ENCODE data around the gene WDR82. TPM values are rescaled to one million over a fixed set of nuclear protein-coding genes. Genes with fewer than 3 reads are reported as not detected.

The WDR82 gene
- total and polyA plus RNA-seq, 2 of the 8 experiments (the other 6 are each of a cell fraction or from before 2014, with no cell fraction given) = 33.5 to 82.7 TPM

DNA sequence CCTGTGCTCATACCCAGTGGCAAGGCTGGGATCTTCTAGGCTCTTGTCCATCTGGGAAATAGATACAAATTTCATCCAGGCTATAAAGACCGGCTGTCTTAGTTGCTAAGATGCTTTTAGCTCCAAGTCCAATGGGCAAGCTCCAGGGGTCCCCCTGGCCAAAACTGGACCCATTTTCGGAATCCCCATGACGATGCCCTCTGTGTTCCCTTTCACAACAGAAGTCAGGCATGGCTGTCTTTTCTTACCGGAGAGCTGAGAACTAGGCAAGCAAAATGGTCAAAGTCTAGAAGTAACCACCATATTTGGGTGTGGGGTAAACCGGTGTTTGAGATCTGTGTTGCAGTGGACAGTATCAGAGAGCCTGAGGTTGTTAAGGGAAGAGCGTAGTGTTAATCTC is 10.2 kb upstream of the WDR82 start (continued):
- TF ChIP-seq, protein P1, sequence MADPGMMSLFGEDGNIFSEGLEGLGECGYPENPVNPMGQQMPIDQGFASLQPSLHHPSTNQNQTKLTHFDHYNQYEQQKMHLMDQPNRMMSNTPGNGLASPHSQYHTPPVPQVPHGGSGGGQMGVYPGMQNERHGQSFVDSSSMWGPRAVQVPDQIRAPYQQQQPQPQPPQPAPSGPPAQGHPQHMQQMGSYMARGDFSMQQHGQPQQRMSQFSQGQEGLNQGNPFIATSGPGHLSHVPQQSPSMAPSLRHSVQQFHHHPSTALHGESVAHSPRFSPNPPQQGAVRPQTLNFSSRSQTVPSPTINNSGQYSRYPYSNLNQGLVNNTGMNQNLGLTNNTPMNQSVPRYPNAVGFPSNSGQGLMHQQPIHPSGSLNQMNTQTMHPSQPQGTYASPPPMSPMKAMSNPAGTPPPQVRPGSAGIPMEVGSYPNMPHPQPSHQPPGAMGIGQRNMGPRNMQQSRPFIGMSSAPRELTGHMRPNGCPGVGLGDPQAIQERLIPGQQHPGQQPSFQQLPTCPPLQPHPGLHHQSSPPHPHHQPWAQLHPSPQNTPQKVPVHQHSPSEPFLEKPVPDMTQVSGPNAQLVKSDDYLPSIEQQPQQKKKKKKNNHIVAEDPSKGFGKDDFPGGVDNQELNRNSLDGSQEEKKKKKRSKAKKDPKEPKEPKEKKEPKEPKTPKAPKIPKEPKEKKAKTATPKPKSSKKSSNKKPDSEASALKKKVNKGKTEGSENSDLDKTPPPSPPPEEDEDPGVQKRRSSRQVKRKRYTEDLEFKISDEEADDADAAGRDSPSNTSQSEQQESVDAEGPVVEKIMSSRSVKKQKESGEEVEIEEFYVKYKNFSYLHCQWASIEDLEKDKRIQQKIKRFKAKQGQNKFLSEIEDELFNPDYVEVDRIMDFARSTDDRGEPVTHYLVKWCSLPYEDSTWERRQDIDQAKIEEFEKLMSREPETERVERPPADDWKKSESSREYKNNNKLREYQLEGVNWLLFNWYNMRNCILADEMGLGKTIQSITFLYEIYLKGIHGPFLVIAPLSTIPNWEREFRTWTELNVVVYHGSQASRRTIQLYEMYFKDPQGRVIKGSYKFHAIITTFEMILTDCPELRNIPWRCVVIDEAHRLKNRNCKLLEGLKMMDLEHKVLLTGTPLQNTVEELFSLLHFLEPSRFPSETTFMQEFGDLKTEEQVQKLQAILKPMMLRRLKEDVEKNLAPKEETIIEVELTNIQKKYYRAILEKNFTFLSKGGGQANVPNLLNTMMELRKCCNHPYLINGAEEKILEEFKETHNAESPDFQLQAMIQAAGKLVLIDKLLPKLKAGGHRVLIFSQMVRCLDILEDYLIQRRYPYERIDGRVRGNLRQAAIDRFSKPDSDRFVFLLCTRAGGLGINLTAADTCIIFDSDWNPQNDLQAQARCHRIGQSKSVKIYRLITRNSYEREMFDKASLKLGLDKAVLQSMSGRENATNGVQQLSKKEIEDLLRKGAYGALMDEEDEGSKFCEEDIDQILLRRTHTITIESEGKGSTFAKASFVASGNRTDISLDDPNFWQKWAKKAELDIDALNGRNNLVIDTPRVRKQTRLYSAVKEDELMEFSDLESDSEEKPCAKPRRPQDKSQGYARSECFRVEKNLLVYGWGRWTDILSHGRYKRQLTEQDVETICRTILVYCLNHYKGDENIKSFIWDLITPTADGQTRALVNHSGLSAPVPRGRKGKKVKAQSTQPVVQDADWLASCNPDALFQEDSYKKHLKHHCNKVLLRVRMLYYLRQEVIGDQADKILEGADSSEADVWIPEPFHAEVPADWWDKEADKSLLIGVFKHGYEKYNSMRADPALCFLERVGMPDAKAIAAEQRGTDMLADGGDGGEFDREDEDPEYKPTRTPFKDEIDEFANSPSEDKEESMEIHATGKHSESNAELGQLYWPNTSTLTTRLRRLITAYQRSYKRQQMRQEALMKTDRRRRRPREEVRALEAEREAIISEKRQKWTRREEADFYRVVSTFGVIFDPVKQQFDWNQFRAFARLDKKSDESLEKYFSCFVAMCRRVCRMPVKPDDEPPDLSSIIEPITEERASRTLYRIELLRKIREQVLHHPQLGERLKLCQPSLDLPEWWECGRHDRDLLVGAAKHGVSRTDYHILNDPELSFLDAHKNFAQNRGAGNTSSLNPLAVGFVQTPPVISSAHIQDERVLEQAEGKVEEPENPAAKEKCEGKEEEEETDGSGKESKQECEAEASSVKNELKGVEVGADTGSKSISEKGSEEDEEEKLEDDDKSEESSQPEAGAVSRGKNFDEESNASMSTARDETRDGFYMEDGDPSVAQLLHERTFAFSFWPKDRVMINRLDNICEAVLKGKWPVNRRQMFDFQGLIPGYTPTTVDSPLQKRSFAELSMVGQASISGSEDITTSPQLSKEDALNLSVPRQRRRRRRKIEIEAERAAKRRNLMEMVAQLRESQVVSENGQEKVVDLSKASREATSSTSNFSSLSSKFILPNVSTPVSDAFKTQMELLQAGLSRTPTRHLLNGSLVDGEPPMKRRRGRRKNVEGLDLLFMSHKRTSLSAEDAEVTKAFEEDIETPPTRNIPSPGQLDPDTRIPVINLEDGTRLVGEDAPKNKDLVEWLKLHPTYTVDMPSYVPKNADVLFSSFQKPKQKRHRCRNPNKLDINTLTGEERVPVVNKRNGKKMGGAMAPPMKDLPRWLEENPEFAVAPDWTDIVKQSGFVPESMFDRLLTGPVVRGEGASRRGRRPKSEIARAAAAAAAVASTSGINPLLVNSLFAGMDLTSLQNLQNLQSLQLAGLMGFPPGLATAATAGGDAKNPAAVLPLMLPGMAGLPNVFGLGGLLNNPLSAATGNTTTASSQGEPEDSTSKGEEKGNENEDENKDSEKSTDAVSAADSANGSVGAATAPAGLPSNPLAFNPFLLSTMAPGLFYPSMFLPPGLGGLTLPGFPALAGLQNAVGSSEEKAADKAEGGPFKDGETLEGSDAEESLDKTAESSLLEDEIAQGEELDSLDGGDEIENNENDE (IDR thresholded peaks at IDR 0.05; ENCODE audit: insufficient replicate concordance, low read length) = no peak
- TF ChIP-seq CREB1 (IDR thresholded peaks at IDR 0.05) (no peak), CTBP2 (IDR thresholded peaks at IDR 0.05; ENCODE audit: borderline replicate concordance, insufficient read depth, insufficient read length, low read length) (no peak), KDM4A (IDR thresholded peaks at IDR 0.05; ENCODE audit: low read depth, low read length, severe bottlenecking) (no peak)
